Caki2 (cell line): Measurements from ENCODE around the gene SOST. TPM values are rescaled to one million over a fixed set of nuclear protein-coding genes. Genes with fewer than 3 reads are reported as not detected.

ENCODE experiments used
- DNase-seq: peaks from one replicate; pipeline ENCODE4 v3.0.0-alpha.2; 2015; ENCODE audit warnings: low read depth
- in situ Hi-C: cut with HindIII; loops from 2 replicates; pipeline ENCODE4 v1.10.0; 2016; ENCODE audit warnings: low sequenced_read_pairs, low pct_unique_long_range_greater_than_20kb, mixed read lengths
- total RNA-seq: library from RNA; depleted of rRNA; stranded (reverse); fragments of >200 nt; shearing (Covaris generic); gene quantifications from 2 replicates; pipeline ENCODE4 v1.2.3, GENCODE V29; 2014; ENCODE audit warnings: low replicate concordance; rRNA removed

Gene SOST
- total RNA-seq, 1 experiment from 2014 or later = 1.8 TPM

- peak; percentile 44 for DNase-seq
- in situ Hi-C loops = no loop called here
Measured at GRCh38 chr17:43721537-43722268, 36.9 kb downstream of the SOST start.

- DNase-seq = no peak
- in situ Hi-C loops = no loop called here
Measured at GRCh38 chr17:43720311-43721060, 38.1 kb downstream of the SOST start.

- no peak for DNase-seq
- in situ Hi-C loops = no loop called here
Measured at GRCh38 chr17:43719578-43719977, 39.0 kb downstream of the SOST start.

DNA sequence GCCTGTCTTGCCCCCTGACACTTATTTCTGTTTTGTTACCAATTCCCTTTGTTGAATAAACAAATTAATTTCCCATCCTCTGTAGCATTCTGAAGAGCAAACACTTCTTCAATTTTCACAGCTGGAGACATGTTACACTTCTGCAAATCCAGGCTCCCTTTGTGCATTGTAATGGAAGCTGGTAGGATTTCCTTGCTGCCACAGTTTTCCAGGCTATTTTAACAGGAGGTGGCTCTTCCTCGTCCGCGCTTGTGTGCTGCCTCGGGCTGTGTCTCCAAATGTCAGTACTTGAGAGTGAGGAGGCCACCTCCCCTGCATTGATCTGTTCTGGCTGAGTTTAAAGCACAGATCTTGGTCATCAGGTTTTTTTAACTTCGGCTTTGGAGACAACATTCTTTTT is 40.0 kb downstream of the SOST start:
- in situ Hi-C loops = no loop called here
- no peak for DNase-seq

- in situ Hi-C loops = no loop called here
- peak; percentile 32 for DNase-seq
Measured at GRCh38 chr17:43717913-43718312, 40.7 kb downstream of the SOST start.

GRCh38 chr17:43714465-43715149 is 44.0 kb downstream of the SOST start:
- in situ Hi-C loops = no loop called here
- DNase-seq = peak; percentile 46

- in situ Hi-C loops = no loop called here
- no peak for DNase-seq
Measured at GRCh38 chr17:43713494-43714162, 45.0 kb downstream of the SOST start.

DNA sequence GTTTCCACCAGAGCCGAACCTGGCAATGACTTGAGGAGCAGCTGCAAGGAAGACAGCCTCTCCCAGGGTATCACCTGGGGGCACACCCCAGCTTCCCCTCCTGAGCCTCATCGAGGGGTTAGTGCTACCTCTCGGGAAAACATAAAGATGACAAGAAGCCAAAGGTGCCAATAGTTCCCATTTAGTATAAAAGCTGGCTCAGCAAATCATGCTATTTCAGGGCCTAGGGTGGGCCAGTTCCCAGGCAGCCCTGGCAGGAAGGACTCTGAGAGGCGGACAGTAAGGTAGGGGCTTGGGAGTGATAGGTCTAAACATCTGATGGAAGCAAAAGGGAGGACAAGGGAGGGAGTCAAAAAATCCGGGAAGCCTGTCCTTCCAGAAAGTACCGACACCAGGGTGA is 46.2 kb downstream of the SOST start:
- in situ Hi-C loops = no loop called here
- DNase-seq = no peak

DNA sequence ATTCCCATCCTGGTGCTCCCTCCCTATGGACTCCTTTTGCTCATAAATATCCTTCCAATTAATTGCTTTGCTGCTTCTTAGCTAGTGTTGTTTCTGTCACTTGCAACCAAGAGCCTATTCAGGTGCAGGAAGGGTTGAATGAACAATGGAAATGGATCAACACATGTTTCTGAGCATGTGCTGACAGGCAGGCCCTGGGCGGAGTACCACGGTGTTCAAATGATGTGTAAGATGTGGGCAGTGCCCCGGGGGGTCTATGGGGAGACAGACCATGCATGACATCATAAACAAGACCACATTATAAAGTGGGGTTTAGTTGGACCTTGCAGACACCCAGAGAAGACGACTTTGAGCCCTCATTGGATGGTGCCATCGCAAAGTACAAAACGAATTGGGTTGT is 48.5 kb downstream of the SOST start:
- in situ Hi-C loops = no loop called here
- no peak for DNase-seq

GRCh38 chr17:43709210-43709609 is 49.4 kb downstream of the SOST start:
- in situ Hi-C loops = loop anchor here (10.0 kb wide), 1 partner anchor 46 kb away; the partner anchor contains the start of gene SOST

DNA sequence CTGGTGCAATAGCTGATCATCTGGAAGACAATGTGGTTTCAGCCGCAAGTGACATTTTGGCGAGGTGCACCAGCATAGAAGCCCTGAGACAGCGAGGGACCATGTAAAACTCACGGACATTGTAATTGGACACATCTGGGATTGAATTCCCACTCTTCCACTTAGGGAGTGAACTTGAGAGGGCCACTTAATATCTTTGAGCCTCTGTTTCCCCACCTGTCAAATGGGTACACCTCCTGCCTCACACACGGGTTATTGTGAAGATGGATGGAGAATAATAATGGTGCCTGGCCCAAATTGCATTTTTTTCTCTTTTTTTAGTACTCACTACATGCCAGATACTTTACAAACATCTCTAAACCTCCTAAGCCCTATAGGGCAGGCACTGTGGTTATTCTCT is 51.4 kb downstream of the SOST start:
- DNase-seq = no peak
- in situ Hi-C loops = loop anchor here (10.0 kb wide), 1 partner anchor 48 kb away; the partner anchor contains the start of gene SOST

More at GRCh38 chr17:43709210-43709609, 49.4 kb downstream of the SOST start:
- DNase-seq = no peak

GRCh38 chr17:43706235-43706634 is 52.4 kb downstream of the SOST start:
- in situ Hi-C loops = loop anchor here (10.0 kb wide), 1 partner anchor 49 kb away; the partner anchor contains the start of gene SOST
- DNase-seq = no peak

Other genes with a start within 250 kb of the SOST start
- 18.7 and 36.0 TPM in 2 replicates for gene ETV4, start 212.5 kb downstream of the SOST start, total RNA-seq
- not detected in 2 replicates for gene MEOX1, start 96.9 kb downstream of the SOST start, total RNA-seq
- 48.7 and 54.8 TPM in 2 replicates for gene DUSP3, start 20.2 kb upstream of the SOST start, total RNA-seq
- gene CFAP97D1, start 21.6 kb upstream of the SOST start, total RNA-seq = not detected in 2 replicates
- 10.0 and 11.6 TPM in 2 replicates for gene MPP3, start 74.4 kb upstream of the SOST start, total RNA-seq
- not detected in 2 replicates for gene CD300LG, start 88.4 kb upstream of the SOST start, total RNA-seq
- gene MPP2, start 148.7 kb upstream of the SOST start, total RNA-seq = 4.8 and 8.1 TPM in 2 replicates
- gene PPY, start 183.7 kb upstream of the SOST start, total RNA-seq = not detected in 2 replicates
- gene PYY, start 195.1 kb upstream of the SOST start, total RNA-seq = not detected in 2 replicates
- gene NAGS, start 245.8 kb upstream of the SOST start, total RNA-seq = 1.5 and 3.0 TPM in 2 replicates